Cardiac fibroblast (primary cell): ENCODE data around the gene LANCL1.
"Not testable (repeated sequence)": the region's sequence is repeated elsewhere in the genome, so short reads cannot be mapped to it uniquely, and the experiment has no call there.

Source experiments
- DNase-seq, 2 donors: peaks; one replicate each; pipeline versions ENCODE4 v3.0.0 to v3.0.0-alpha.2; 2010; ENCODE audit warnings: low read depth in 2 of 2
- H3K4me3 ChIP-seq, 2 donors: replicated peaks in 1 of 2; 1 replicate in 1 of 2; 2 replicates in 1 of 2; pipeline ENCODE4 v1.5.1; 2011; ENCODE audit warnings: low read depth in 2 of 2, low read length in 2 of 2, mild to moderate bottlenecking in 2 of 2, moderate library complexity in 1 of 2
- TF ChIP-seq, protein P1 (sequence below): IDR thresholded peaks from one replicate; pipeline ENCODE4 v1.5.1; 2011; ENCODE audit warnings: low read depth, mild to moderate bottlenecking, low read length, inconsistent platforms

LANCL1 gene

DNA sequence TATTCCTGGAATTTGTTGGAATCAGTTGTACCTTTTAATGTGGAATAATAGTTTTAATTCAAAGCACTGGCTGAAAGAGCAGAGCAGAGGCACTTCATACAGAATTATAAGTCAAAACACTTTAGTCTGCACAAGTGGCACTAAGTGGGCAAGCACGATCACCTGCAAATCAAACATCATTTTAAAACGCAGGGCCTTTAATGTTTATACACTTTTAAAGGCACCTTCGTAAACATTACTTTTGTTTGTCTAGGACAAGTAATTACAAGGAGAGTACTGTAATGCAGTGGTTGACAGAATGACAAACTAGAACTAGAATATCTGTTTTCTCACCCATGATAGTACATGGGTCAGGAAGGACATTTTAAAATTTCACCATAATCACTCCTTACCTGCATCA lies 36.4 kb downstream of the LANCL1 start:
- no peak for DNase-seq
- H3K4me3 ChIP-seq: no peak overlapping the region
- TF ChIP-seq, protein P1, sequence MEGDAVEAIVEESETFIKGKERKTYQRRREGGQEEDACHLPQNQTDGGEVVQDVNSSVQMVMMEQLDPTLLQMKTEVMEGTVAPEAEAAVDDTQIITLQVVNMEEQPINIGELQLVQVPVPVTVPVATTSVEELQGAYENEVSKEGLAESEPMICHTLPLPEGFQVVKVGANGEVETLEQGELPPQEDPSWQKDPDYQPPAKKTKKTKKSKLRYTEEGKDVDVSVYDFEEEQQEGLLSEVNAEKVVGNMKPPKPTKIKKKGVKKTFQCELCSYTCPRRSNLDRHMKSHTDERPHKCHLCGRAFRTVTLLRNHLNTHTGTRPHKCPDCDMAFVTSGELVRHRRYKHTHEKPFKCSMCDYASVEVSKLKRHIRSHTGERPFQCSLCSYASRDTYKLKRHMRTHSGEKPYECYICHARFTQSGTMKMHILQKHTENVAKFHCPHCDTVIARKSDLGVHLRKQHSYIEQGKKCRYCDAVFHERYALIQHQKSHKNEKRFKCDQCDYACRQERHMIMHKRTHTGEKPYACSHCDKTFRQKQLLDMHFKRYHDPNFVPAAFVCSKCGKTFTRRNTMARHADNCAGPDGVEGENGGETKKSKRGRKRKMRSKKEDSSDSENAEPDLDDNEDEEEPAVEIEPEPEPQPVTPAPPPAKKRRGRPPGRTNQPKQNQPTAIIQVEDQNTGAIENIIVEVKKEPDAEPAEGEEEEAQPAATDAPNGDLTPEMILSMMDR: no peak

DNA sequence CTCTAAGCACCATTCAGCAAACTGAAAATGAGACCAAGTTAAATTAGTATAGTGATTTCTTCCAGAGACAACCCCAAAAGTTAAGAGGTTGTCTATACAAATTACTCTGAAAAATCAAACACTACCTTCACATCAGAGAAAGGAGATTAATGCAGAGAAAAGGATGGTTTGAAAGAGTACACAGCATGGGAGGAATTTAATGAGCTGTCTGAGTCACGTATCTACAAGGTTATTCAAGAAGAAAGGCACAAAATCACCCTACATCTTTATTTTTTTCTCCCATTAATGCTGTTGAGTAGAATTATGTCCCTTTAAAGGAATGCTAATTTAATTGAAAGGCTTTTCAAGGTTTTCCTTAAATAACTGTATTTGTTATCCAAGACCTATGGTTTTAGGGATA lies 41.1 kb downstream of the LANCL1 start:
- no peak for DNase-seq
- H3K4me3 ChIP-seq: no peak overlapping the region
- TF ChIP-seq, protein P1: no peak

DNA sequence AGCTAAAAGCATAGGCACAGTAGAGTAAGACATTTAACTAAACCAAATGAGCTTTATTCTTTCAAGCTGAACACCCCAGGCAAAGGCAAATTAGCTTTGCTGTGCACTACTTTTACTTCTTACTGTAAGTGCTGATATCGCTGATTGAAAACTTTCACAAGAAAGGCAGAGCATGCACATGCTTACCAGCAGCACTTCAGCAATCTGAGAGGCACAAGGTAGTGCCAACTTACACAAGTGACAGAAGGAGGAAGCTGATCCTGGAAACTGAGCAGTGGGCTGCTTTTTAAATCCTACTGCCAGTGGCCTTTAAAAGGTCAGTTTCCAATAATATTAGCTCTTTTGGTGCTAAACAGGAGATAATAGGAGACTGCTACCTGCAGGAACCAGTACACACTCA lies 43.9 kb downstream of the LANCL1 start:
- H3K4me3 ChIP-seq: no peak overlapping the region
- TF ChIP-seq, protein P1: no peak
- DNase-seq: no peak

DNA sequence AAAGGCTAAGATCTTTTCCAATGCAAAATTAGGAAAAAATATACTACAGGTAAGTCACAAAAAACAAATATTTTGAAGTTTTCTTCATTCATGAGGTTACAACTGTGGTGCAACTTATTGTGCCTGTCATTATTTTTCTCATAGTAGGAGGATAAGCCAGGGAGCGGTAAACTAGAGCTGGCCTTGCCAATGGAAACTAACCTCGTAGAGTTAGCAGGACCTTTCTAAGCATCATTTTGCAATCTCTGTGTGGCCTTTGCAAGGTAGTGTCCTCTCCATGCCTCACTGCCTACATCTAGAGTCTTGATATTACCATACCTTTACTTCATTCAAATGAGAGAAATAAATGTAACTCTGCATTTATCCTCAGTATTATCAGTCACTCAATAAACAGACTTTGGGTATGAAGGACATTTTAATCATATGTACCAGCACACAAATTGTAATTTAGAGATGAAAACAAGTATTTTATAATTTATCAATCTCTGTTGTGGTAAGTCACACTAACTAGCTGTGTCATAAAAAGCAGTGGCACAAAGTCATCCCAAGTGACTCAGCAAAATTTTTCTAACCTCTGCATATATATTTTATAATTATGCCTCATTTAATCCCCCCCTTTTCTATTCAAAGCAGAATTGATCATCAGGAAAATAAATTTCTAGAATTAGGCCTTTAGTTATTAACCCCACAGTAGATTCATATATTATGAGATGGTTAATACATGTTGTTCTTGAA lies 47.0 kb downstream of the LANCL1 start:
- DNase-seq: no peak
- no peak overlapping the region for H3K4me3 ChIP-seq
- TF ChIP-seq, protein P1: no peak

DNA sequence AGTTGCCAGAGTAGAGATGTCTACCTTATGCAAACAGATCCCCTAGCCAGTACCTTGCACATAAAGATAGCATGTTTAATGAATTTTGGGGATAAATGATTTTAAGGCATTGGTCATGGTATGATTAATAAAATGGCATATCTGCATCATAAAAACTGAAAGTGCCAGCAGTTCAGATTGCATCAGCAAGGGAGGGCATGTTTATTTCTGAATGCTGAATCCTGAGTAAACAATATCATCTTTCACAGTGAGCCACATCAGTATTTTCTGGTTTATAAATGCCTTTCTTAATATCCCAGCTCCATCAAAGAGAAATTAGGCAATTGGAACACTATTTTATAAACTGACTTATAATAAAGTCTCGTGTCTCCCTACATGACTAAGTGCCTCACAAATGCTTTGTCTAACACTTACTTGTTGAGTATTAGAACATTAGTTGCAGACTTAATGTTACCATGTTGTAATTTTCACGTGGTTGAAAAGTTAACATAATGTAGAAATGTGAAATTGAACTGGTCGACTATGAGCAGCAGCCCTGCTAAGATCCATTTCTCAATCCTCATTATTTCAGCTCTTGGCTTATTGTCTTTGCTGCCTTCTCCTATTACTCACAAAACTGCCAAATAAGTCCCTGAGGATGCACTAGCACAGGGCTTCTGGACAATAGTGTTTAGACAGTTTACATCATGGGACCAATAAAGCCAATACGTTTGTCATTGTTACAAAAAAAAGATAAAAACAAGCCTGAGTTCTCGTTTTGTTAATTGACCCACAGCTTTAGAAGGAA lies 48.0 kb downstream of the LANCL1 start:
- H3K4me3 ChIP-seq: no peak overlapping the region
- TF ChIP-seq, protein P1: no peak
- peak; percentile 32 to 64 for DNase-seq

DNA sequence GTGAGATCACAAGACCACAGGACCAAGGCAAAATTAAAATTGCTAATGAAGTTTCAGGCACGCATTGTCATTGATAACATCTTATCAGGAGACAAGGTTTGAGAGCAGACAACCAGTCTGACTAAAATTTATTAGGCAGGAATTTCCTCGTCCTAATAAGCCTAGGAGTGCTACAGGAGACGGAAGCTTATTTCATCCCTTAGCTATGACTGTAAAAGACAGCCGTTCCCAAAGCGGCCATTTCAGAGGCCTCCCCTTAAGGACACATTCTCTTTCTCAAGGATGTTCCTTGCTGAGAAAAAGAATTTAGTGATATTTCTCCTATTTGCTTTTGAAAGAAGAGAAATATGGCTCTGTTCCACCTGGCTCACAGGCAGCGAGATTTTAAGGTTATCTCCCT lies 49.2 kb downstream of the LANCL1 start:
- not testable (repeated sequence) for H3K4me3 ChIP-seq, DNase-seq

DNA sequence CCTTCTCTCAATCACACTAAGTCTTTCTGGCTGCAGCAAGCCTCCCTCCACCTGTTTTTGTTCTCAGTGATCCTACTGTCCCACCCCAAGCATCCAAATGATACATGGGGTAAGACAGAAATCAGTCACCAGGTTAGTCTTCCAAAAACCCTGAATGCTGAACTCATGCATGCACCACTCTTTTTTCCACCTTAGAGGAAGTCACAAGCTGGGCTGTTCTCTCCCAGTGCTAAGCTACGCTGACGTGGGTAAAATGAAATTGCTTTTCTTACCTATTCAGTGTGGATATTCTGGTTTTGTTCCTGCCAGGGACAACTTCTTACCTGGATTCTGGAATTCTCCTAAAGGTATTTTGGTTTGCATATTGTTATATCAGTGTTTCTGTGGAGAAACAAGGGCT lies 54.2 kb downstream of the LANCL1 start:
- TF ChIP-seq, protein P1: no peak
- no peak for DNase-seq
- H3K4me3 ChIP-seq: no peak overlapping the region
